Erythroblast (primary cell): Measurements from ENCODE around the gene MSH3.

Experiments
- GATA1 ChIP-seq: IDR thresholded peaks from 2 replicates; pipeline ENCODE4 v1.6.1; 2011; ENCODE audit warnings: low read depth, mild to moderate bottlenecking, control low read depth, low read length, moderate library complexity
- POLR2A ChIP-seq: IDR thresholded peaks from 2 replicates; pipeline ENCODE4 v1.6.1; 2011; ENCODE audit warnings: mild to moderate bottlenecking, low read length

- TF ChIP-seq POLR2A (no peak), GATA1 (no peak)
Measured at GRCh38 chr5:80607832-80608231, 46.6 kb upstream of the MSH3 start.
